CD4-positive, alpha-beta T cell (primary cell): ENCODE results near the gene SNX24. TPM values are rescaled to one million over a fixed set of nuclear protein-coding genes. Genes with fewer than 3 reads are reported as not detected.

Experiments
- ATAC-seq: fragments of 200-7000 bp; cut with Tn5 transposase; one replicate; pipeline ENCODE4 v1.10.0; 2022; ENCODE audit warnings: mild to moderate bottlenecking; ENCODE audit not compliant: poor library complexity
- CTCF ChIA-PET: fragments of 350-600 bp; sonication (Branson Sonifier 250); formaldehyde crosslinking; loops from one replicate; lab custom pipeline; 2021; ENCODE audit warnings: antibody characterized with exemption, inconsistent platforms; lab: Charles Lee
- POLR2A ChIA-PET: fragments of 350-600 bp; sonication (Branson Sonifier 250); formaldehyde crosslinking; loops from one replicate; lab custom pipeline; 2021; ENCODE audit warnings: antibody characterized with exemption, inconsistent platforms; lab: Charles Lee
- DNase-seq, 14 experiments: peaks; one replicate each; pipeline ENCODE4 v3.0.0-alpha.2; 2013 to 2020; ENCODE audit warnings: mixed read lengths in 2 of 14
- H3K27ac ChIP-seq, 2 donors: one replicate each; pipeline versions ENCODE4 v1.5.1 to v1.7.0; 2013; ENCODE audit warnings: low read length in 2 of 2, low read depth in 1 of 2, mild to moderate bottlenecking in 1 of 2
- H3K27me3 ChIP-seq, 2 experiments: 1 replicate in 1 of 2; 2 replicates in 1 of 2; pipeline versions ENCODE4 v1.6.1 to v1.7.0; 2013; ENCODE audit warnings: low read length in 2 of 2, control low read depth in 1 of 2, mild to moderate bottlenecking in 1 of 2, moderate library complexity in 1 of 2; ENCODE audit not compliant: insufficient read depth in 2 of 2, control insufficient read depth in 1 of 2
- H3K36me3 ChIP-seq: one replicate; pipeline ENCODE4 v1.6.1; 2013; ENCODE audit warnings: low read length, control low read depth; ENCODE audit not compliant: insufficient read depth
- H3K4me1 ChIP-seq: one replicate; pipeline ENCODE4 v1.6.1; 2013; ENCODE audit warnings: low read length, control low read depth; ENCODE audit not compliant: insufficient read depth
- H3K4me3 ChIP-seq: one replicate; pipeline ENCODE4 v1.5.1; 2013; ENCODE audit warnings: mild to moderate bottlenecking, low read length, moderate library complexity
- H3K9me3 ChIP-seq, 2 experiments: 1 replicate in 1 of 2; 2 replicates in 1 of 2; pipeline versions ENCODE4 v1.6.1 to v1.7.0; 2013; ENCODE audit warnings: low read length in 2 of 2, mild to moderate bottlenecking in 2 of 2, control low read depth in 1 of 2, moderate library complexity in 1 of 2; ENCODE audit not compliant: control insufficient read depth in 1 of 2, insufficient read depth in 1 of 2
- H3K27ac Mint-ChIP-seq: one replicate; pipeline ENCODE4 v1.8.0; 2020; ENCODE audit warnings: mixed read lengths
- H3K27me3 Mint-ChIP-seq: one replicate; pipeline ENCODE4 v1.8.0; 2021; ENCODE audit warnings: mixed read lengths
- H3K36me3 Mint-ChIP-seq: one replicate; pipeline ENCODE4 v1.8.0; 2021; ENCODE audit warnings: low read depth, mixed read lengths
- H3K4me1 Mint-ChIP-seq: one replicate; pipeline ENCODE4 v1.8.0; 2021; ENCODE audit warnings: low read depth, mixed read lengths
- H3K4me3 Mint-ChIP-seq: one replicate; pipeline ENCODE4 v1.8.0; 2020; ENCODE audit warnings: mild to moderate bottlenecking, mixed read lengths
- H3K9me3 Mint-ChIP-seq: one replicate; pipeline ENCODE4 v1.8.0; 2020; ENCODE audit warnings: mixed read lengths
- CTCF ChIP-seq: fragments of 200-600 bp; IDR thresholded peaks from one replicate; pipeline ENCODE4 v1.8.0; 2022; ENCODE audit warnings: antibody characterized with exemption, mild to moderate bottlenecking
- intact Hi-C, 2 experiments: fragments of 100-400 bp; cut with DNase I in 1 of 2; cut with micrococcal nuclease in 1 of 2; formaldehyde crosslinking; loops; one replicate each; pipeline versions ENCODE4 v1.15.1 to v1.9.0; 2023 to 2025; cut with DNase I, micrococcal nuclease
- total RNA-seq, 174 experiments: library from RNA in 2 of 174; stranded (reverse) in 2 of 174; gene quantifications; one replicate each; pipeline ENCODE4 v1.2.3 and lab custom pipeline; 2021 to 2026

The SNX24 gene
- total RNA-seq, 2 experiments from 2014 or later = 2.3 to 3.0 TPM

GRCh38 chr5:122815218-122815767, 30.1 kb upstream of the SNX24 start:
- Histone ChIP-seq H3K4me3 (no peak overlapping the region), H3K27ac (no peak overlapping the region), H3K4me1 (no peaks in the 10 kb centered on the region), H3K27me3 (no peaks in the 10 kb centered on the region), H3K9me3 (no peaks in the 10 kb centered on the region), H3K36me3 (peaks cover 22% of the 10 kb centered on the region)
- H3K36me3 Mint-ChIP-seq = peaks cover 46% of the 10 kb centered on the region
- no peak overlapping the region for H3K27ac Mint-ChIP-seq
- intact Hi-C loops = no loop called here
- no peak for TF ChIP-seq CTCF
- no peaks in the 10 kb centered on the region for H3K4me1 Mint-ChIP-seq
- CTCF ChIA-PET = no interaction called here
- POLR2A ChIA-PET = no interaction called here
- no peak for DNase-seq
- H3K4me3 Mint-ChIP-seq = no peak overlapping the region
- no peak for ATAC-seq
- no peaks in the 10 kb centered on the region for H3K27me3 Mint-ChIP-seq
- no peaks in the 10 kb centered on the region for H3K9me3 Mint-ChIP-seq

GRCh38 chr5:122816756-122817155, 28.7 kb upstream of the SNX24 start:
- H3K36me3 Mint-ChIP-seq = peaks cover 51% of the 10 kb centered on the region
- H3K27ac ChIP-seq = no peak overlapping the region

GRCh38 chr5:122831984-122832383, 13.4 kb upstream of the SNX24 start:
- H3K27me3 ChIP-seq = no peaks in the 10 kb centered on the region
- H3K4me1 ChIP-seq = no peaks in the 10 kb centered on the region
- no peak overlapping the region for H3K4me3 Mint-ChIP-seq
- H3K36me3 ChIP-seq = peaks cover 22% of the 10 kb centered on the region
- TF ChIP-seq CTCF = no peak
- H3K9me3 ChIP-seq = no peaks in the 10 kb centered on the region
- CTCF ChIA-PET = no interaction called here
- no peak overlapping the region for H3K4me3 ChIP-seq
- intact Hi-C loops = no loop called here
- no peak for ATAC-seq
- no peaks in the 10 kb centered on the region for H3K4me1 Mint-ChIP-seq
- H3K36me3 Mint-ChIP-seq = peaks cover 24% of the 10 kb centered on the region
- no peaks in the 10 kb centered on the region for H3K27me3 Mint-ChIP-seq
- no peak overlapping the region for H3K27ac ChIP-seq
- no peak for DNase-seq
- no peaks in the 10 kb centered on the region for H3K9me3 Mint-ChIP-seq
- H3K27ac Mint-ChIP-seq = no peak overlapping the region
- POLR2A ChIA-PET = no interaction called here

More at GRCh38 chr5:122816756-122817155, 28.7 kb upstream of the SNX24 start:
- Histone ChIP-seq H3K9me3 (no peaks in the 10 kb centered on the region), H3K27me3 (no peaks in the 10 kb centered on the region), H3K4me1 (no peaks in the 10 kb centered on the region), H3K4me3 (no peak overlapping the region), H3K36me3 (peaks cover 24% of the 10 kb centered on the region)
- intact Hi-C loops = no loop called here
- ATAC-seq = no peak
- CTCF ChIA-PET = no interaction called here
- TF ChIP-seq CTCF = no peak
- no peaks in the 10 kb centered on the region for H3K4me1 Mint-ChIP-seq
- H3K27ac Mint-ChIP-seq = no peak overlapping the region
- H3K27me3 Mint-ChIP-seq = no peaks in the 10 kb centered on the region
- H3K9me3 Mint-ChIP-seq = no peaks in the 10 kb centered on the region
- POLR2A ChIA-PET = no interaction called here
- no peak overlapping the region for H3K4me3 Mint-ChIP-seq
- DNase-seq = no peak
